IMR-90 (cell line): ENCODE results near the gene IMPDH1. TPM values are rescaled to one million over a fixed set of nuclear protein-coding genes. Genes with fewer than 3 reads are reported as not detected.

Source experiments
- ATAC-seq: fragments of 200-7000 bp; cut with Tn5 transposase; 2 replicates; pipeline ENCODE4 v1.9.1; 2020; ENCODE audit warnings: low read depth, mild to moderate bottlenecking, moderate library complexity
- BruUV-seq: library from RNA; stranded (reverse); fragments of 400-500 nt; replicated peaks from 2 replicates; lab custom pipeline; 2021; lab: Mats Ljungman, UMichigan
- CTCF ChIA-PET: fragments of 300-600 bp; formaldehyde crosslinking; extraction: SDS; loops from one replicate; lab custom pipeline; 2021; ENCODE audit warnings: antibody characterized with exemption; lab: Yijun Ruan, JAX
- POLR2A ChIA-PET: fragments of 300-600 bp; sonication (Branson Sonifier 250); formaldehyde crosslinking; loops from one replicate; lab custom pipeline; 2022; ENCODE audit warnings: antibody characterized with exemption; ENCODE audit not compliant: unreplicated experiment; lab: Charles Lee
- DNase-seq: peaks from one replicate; pipeline ENCODE4 v3.0.0; 2013
- H2AFZ ChIP-seq: replicated peaks from 2 replicates; pipeline ENCODE3; 2013; ENCODE audit warnings: low read length, mild to moderate bottlenecking; ENCODE audit not compliant: poor library complexity
- H2AK5ac ChIP-seq: 2 replicates; pipeline ENCODE4 v1.6.1; 2013; ENCODE audit warnings: low read depth, low read length, inconsistent platforms
- H2AK9ac ChIP-seq: replicated peaks from 2 replicates; pipeline ENCODE3; 2013; ENCODE audit warnings: mild to moderate bottlenecking, low read depth, low read length, moderate library complexity; ENCODE audit not compliant: poor library complexity
- H2BK120ac ChIP-seq: 2 replicates; pipeline ENCODE4 v1.6.1; 2013; ENCODE audit warnings: low read depth, low read length, inconsistent platforms
- H2BK15ac ChIP-seq: 3 replicates; pipeline ENCODE4 v1.6.1; 2013; ENCODE audit warnings: low read depth, low read length, inconsistent platforms
- H2BK20ac ChIP-seq: 2 replicates; pipeline ENCODE4 v1.6.1; 2013; ENCODE audit warnings: low read depth, mild to moderate bottlenecking, inconsistent platforms, low read length, moderate library complexity
- H2BK5ac ChIP-seq: 2 replicates; pipeline ENCODE4 v1.6.1; 2013; ENCODE audit warnings: mild to moderate bottlenecking, low read depth, low read length, inconsistent platforms; ENCODE audit not compliant: poor library complexity, severe bottlenecking
- H3K14ac ChIP-seq: replicated peaks from 2 replicates; pipeline ENCODE4 v1.6.1; 2013; ENCODE audit warnings: low read depth, low read length, inconsistent platforms
- H3K18ac ChIP-seq: 2 replicates; pipeline ENCODE4 v1.6.1; 2013; ENCODE audit warnings: low read depth, low read length, control low read depth
- H3K23ac ChIP-seq: 2 replicates; pipeline ENCODE4 v1.6.1; 2013; ENCODE audit warnings: low read depth, low read length, inconsistent platforms
- H3K27ac ChIP-seq: 2 replicates; pipeline ENCODE4 v1.5.1; 2013; ENCODE audit warnings: mild to moderate bottlenecking, control low read depth, low read length; ENCODE audit not compliant: insufficient read depth
- H3K27me3 ChIP-seq: 2 replicates; pipeline ENCODE4 v1.6.1; 2013; ENCODE audit warnings: low read length; ENCODE audit not compliant: control insufficient read depth, insufficient read depth
- H3K36me3 ChIP-seq: 2 replicates; pipeline ENCODE4 v1.6.1; 2013; ENCODE audit warnings: low read length, mixed read lengths; ENCODE audit not compliant: control insufficient read depth, insufficient read depth
- H3K4ac ChIP-seq: 2 replicates; pipeline ENCODE4 v1.6.1; 2013; ENCODE audit warnings: low read depth, low read length, inconsistent platforms
- H3K4me1 ChIP-seq: 2 replicates; pipeline ENCODE4 v1.6.1; 2013; ENCODE audit warnings: low read length, mixed read lengths; ENCODE audit not compliant: control insufficient read depth, insufficient read depth
- H3K4me2 ChIP-seq: 2 replicates; pipeline ENCODE4 v1.6.1; 2013; ENCODE audit warnings: low read depth, mild to moderate bottlenecking, control low read depth, low read length, moderate library complexity
- H3K4me3 ChIP-seq: 2 replicates; pipeline ENCODE4 v1.5.1; 2013; ENCODE audit warnings: low read depth, mild to moderate bottlenecking, control low read depth, low read length, moderate library complexity; ENCODE audit not compliant: insufficient read depth
- H3K56ac ChIP-seq: 2 replicates; pipeline ENCODE4 v1.6.1; 2013; ENCODE audit warnings: low read length, inconsistent platforms; ENCODE audit not compliant: insufficient read depth; ENCODE audit errors: extremely low read depth
- H3K79me1 ChIP-seq, 2 experiments: 2 replicates each; pipeline ENCODE4 v1.6.1; 2013; ENCODE audit warnings: low read length in 2 of 2, inconsistent platforms in 1 of 2, low read depth in 1 of 2
- H3K9ac ChIP-seq: 2 replicates; pipeline ENCODE4 v1.6.1; 2013; ENCODE audit warnings: low read depth, low read length, control low read depth
- H3K9me1 ChIP-seq: 2 replicates; pipeline ENCODE4 v1.6.1; 2013; ENCODE audit warnings: low read length, inconsistent platforms; ENCODE audit not compliant: insufficient read depth
- H3K9me3 ChIP-seq: 2 replicates; pipeline ENCODE4 v1.6.1; 2013; ENCODE audit warnings: low read length; ENCODE audit not compliant: control insufficient read depth, insufficient read depth
- H4K20me1 ChIP-seq: 2 replicates; pipeline ENCODE4 v1.6.1; 2013; ENCODE audit warnings: low read length, inconsistent platforms; ENCODE audit not compliant: insufficient read depth
- H4K5ac ChIP-seq: 2 replicates; pipeline ENCODE4 v1.6.1; 2013; ENCODE audit warnings: mild to moderate bottlenecking, low read depth, low read length, control low read depth
- H4K8ac ChIP-seq, 2 experiments: 2 replicates each; pipeline ENCODE4 v1.6.1; 2013; ENCODE audit warnings: low read depth in 2 of 2, low read length in 2 of 2, control low read depth in 1 of 2, inconsistent platforms in 1 of 2
- H4K91ac ChIP-seq: 2 replicates; pipeline ENCODE4 v1.6.1; 2013; ENCODE audit warnings: low read depth, low read length, inconsistent platforms; ENCODE audit not compliant: insufficient read depth
- MAFK ChIP-seq: IDR thresholded peaks from 2 replicates; pipeline ENCODE4 v1.6.1; 2012; ENCODE audit warnings: low read depth, low read length, improper control_type of control experiment
- RFX5 ChIP-seq: IDR thresholded peaks from 2 replicates; pipeline ENCODE4 v1.8.0; 2012; ENCODE audit warnings: low read depth, mild to moderate bottlenecking, low read length, moderate library complexity
- SMC3 ChIP-seq: fragments of 150-350 bp; IDR thresholded peaks from 2 replicates; pipeline ENCODE4 v1.6.1; 2016; ENCODE audit warnings: low read depth, mild to moderate bottlenecking, antibody characterized with exemption, low read length, moderate library complexity
- WGBS, 2 experiments: methylation state at CpG; one replicate each; pipeline versions ENCODE4 v1.1.5 to v1.1.7; 2013; ENCODE audit warnings: missing lambda C conversion rate in 2 of 2; ENCODE audit not compliant: insufficient read length in 1 of 2; ENCODE audit errors: extremely low coverage in 2 of 2; 5-methylcytosine and 5-hydroxymethylcytosine counted together
- dilution Hi-C: fragments of 300-500 bp; cut with HindIII; formaldehyde crosslinking; loops from one replicate; pipeline ENCODE4 v1.14.3; 2018; ENCODE audit warnings: low sequenced_read_pairs; ENCODE audit not compliant: unreplicated experiment
- in situ Hi-C: fragments of 300-500 bp; cut with MboI; formaldehyde crosslinking; loops from 3 replicates; pipeline ENCODE4 v1.14.3; 2019; ENCODE audit warnings: low sequenced_read_pairs, inconsistent platforms, mixed read lengths
- intact Hi-C: fragments of 100-400 bp; cut with micrococcal nuclease; formaldehyde crosslinking; loops from 2 replicates; pipeline ENCODE4 v1.10.0; 2022
- polyA plus RNA-seq, 3 experiments: library from polyadenylated mRNA; depleted of rRNA; stranded (reverse); fragments of >200 nt; gene quantifications; 2 replicates each; pipeline ENCODE4 v1.2.3, GENCODE V29; 2012; ENCODE audit warnings: low replicate concordance in 1 of 3
- total RNA-seq: library from RNA; depleted of rRNA; stranded (reverse); fragments of >200 nt; gene quantifications from 2 replicates; pipeline ENCODE4 v1.2.3, GENCODE V29; 2012
- TF ChIP-seq, protein P1 (sequence below): fragments of 150-350 bp; IDR thresholded peaks from 2 replicates; pipeline ENCODE4 v1.6.1; 2016; ENCODE audit warnings: low read depth, mild to moderate bottlenecking, low read length, moderate library complexity, borderline replicate concordance

Gene IMPDH1
- total and polyA plus RNA-seq, 2 of the 4 experiments (the other 2 are of a cell fraction), result 49.5 to 69.3 TPM

DNA sequence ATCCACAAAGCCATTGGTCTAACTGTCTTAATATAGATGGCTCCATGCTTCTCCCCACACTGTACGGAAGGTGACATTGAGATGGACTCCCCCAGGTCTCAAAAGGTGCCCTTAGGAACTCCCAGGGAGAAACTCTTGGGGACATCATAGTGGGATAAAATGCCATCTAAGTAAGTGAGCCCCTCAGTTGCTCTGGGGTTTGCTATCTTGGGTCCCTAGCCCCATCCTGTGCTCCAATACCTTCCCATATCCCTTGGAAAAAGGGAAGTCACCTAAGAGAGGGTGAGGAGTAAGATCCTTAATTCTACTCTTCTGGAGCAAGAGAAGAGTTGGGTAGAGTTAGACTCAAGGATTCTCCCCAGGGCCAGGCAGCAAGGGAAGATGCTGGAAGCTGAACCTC, 56.2 kb downstream of the IMPDH1 start:
- H3K36me3 ChIP-seq, result no peaks in the 10 kb centered on the region
- no peak overlapping the region for H2BK120ac ChIP-seq
- no peak overlapping the region for H2AK9ac ChIP-seq
- CTCF ChIA-PET, result no interaction called here
- POLR2A ChIA-PET, result no interaction called here
- peaks cover 89% of the 10 kb centered on the region for H3K27me3 ChIP-seq
- in situ Hi-C loops (no loop called here), dilution Hi-C loops (no loop called here), intact Hi-C loops (no loop called here)
- no peak overlapping the region for H3K14ac ChIP-seq
- no peak overlapping the region for H4K5ac ChIP-seq
- no peak overlapping the region for H4K8ac ChIP-seq
- no peak overlapping the region for H3K4me3 ChIP-seq
- H3K9me3 ChIP-seq, result no peaks in the 10 kb centered on the region
- no peak overlapping the region for H2AK5ac ChIP-seq
- no TSS peak for BruUV-seq
- no peaks in the 10 kb centered on the region for H4K20me1 ChIP-seq
- no CpG with 5 or more reads among the region's 1 CpG for WGBS, 2 experiments
- no peak overlapping the region for H4K91ac ChIP-seq
- no peak overlapping the region for H3K18ac ChIP-seq
- no peak overlapping the region for H2BK15ac ChIP-seq
- H3K9me1 ChIP-seq, result no peaks in the 10 kb centered on the region
- DNase-seq (no peak), ATAC-seq (no peak)
- H2BK20ac ChIP-seq, result no peak overlapping the region
- H3K4ac ChIP-seq, result no peak overlapping the region
- TF ChIP-seq MAFK (no peak), RFX5 (no peak), SMC3 (no peak)
- TF ChIP-seq, protein P1, sequence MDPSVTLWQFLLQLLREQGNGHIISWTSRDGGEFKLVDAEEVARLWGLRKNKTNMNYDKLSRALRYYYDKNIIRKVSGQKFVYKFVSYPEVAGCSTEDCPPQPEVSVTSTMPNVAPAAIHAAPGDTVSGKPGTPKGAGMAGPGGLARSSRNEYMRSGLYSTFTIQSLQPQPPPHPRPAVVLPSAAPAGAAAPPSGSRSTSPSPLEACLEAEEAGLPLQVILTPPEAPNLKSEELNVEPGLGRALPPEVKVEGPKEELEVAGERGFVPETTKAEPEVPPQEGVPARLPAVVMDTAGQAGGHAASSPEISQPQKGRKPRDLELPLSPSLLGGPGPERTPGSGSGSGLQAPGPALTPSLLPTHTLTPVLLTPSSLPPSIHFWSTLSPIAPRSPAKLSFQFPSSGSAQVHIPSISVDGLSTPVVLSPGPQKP, result no peak
- no peak overlapping the region for H3K9ac ChIP-seq
- no peak overlapping the region for H3K23ac ChIP-seq
- no peak overlapping the region for H3K56ac ChIP-seq
- H3K79me1 ChIP-seq, result no peaks in the 10 kb centered on the region
- H2AFZ ChIP-seq, result peak overlapping the region; percentile 23
- H3K27ac ChIP-seq, result no peak overlapping the region
- H3K4me1 ChIP-seq, result no peaks in the 10 kb centered on the region
- H3K4me2 ChIP-seq, result no peak overlapping the region
- no peak overlapping the region for H2BK5ac ChIP-seq
